Glutamatergic neuron (in vitro differentiated cells): Measurements from ENCODE around the gene FBXW9. TPM values are rescaled to one million over a fixed set of nuclear protein-coding genes. Genes with fewer than 3 reads are reported as not detected.
"Not testable (repeated sequence)": the region's sequence is repeated elsewhere in the genome, so short reads cannot be mapped to it uniquely, and the experiment has no call there.

Experiments used
- DNase-seq: peaks from one replicate; pipeline ENCODE4 v3.0.0; 2022
- H3K27ac Mint-ChIP-seq: one replicate; pipeline ENCODE4 v1.8.0; 2020; ENCODE audit warnings: mild to moderate bottlenecking, mixed read lengths, inconsistent platforms; ENCODE audit not compliant: unreplicated experiment
- H3K27me3 Mint-ChIP-seq: one replicate; pipeline ENCODE4 v1.8.0; 2020; ENCODE audit warnings: mild to moderate bottlenecking, moderate library complexity, mixed read lengths, inconsistent platforms; ENCODE audit not compliant: unreplicated experiment
- H3K36me3 Mint-ChIP-seq: one replicate; pipeline ENCODE4 v1.8.0; 2020; ENCODE audit warnings: mild to moderate bottlenecking, mixed read lengths, inconsistent platforms; ENCODE audit not compliant: unreplicated experiment
- H3K4me1 Mint-ChIP-seq: one replicate; pipeline ENCODE4 v1.8.0; 2020; ENCODE audit warnings: mild to moderate bottlenecking, low read depth, mixed read lengths, inconsistent platforms; ENCODE audit not compliant: unreplicated experiment
- H3K4me3 Mint-ChIP-seq: one replicate; pipeline ENCODE4 v1.8.0; 2020; ENCODE audit warnings: mild to moderate bottlenecking, mixed read lengths, inconsistent platforms; ENCODE audit not compliant: unreplicated experiment
- H3K9me3 Mint-ChIP-seq: one replicate; pipeline ENCODE4 v1.8.0; 2020; ENCODE audit warnings: mild to moderate bottlenecking, moderate library complexity, mixed read lengths, inconsistent platforms; ENCODE audit not compliant: unreplicated experiment
- total RNA-seq: library from RNA; stranded (reverse); fragmentation: NEBNext Ultra II Directional; extraction: Animal tissue kit (Norgen Biotek cat#: 25700); gene quantifications from one replicate; pipeline ENCODE4 v1.2.1, GENCODE V29; 2021; ENCODE audit not compliant: unreplicated experiment
- TF ChIP-seq, protein P1 (sequence below): fragments of 200-600 bp; sonication (generic); IDR thresholded peaks from one replicate; pipeline ENCODE4 v1.5.0; 2021; ENCODE audit not compliant: partially characterized antibody, unreplicated experiment

The FBXW9 gene
- total RNA-seq, 1 donor from 2014 or later, result 7.4 TPM

- Mint-ChIP-seq H3K9me3 (peaks cover 6% of the 10 kb centered on the region), H3K4me3 (peak within 1 kb of the TSS; percentile 94), H3K27me3 (peaks cover 13% of the 10 kb centered on the region), H3K4me1 (no peaks in the 10 kb centered on the region), H3K36me3 (peaks cover 3% of the 10 kb centered on the region), H3K27ac (peak within 1 kb of the TSS; percentile 64)
- peak; percentile 83 for DNase-seq
- TF ChIP-seq, protein P1, sequence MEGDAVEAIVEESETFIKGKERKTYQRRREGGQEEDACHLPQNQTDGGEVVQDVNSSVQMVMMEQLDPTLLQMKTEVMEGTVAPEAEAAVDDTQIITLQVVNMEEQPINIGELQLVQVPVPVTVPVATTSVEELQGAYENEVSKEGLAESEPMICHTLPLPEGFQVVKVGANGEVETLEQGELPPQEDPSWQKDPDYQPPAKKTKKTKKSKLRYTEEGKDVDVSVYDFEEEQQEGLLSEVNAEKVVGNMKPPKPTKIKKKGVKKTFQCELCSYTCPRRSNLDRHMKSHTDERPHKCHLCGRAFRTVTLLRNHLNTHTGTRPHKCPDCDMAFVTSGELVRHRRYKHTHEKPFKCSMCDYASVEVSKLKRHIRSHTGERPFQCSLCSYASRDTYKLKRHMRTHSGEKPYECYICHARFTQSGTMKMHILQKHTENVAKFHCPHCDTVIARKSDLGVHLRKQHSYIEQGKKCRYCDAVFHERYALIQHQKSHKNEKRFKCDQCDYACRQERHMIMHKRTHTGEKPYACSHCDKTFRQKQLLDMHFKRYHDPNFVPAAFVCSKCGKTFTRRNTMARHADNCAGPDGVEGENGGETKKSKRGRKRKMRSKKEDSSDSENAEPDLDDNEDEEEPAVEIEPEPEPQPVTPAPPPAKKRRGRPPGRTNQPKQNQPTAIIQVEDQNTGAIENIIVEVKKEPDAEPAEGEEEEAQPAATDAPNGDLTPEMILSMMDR, result no peak
Observed at GRCh38 chr19:12681074-12681987, 15.1 kb downstream of the FBXW9 start, which contains the start of gene DHPS. Gene DHPS (minus strand): TSS chr19:12681880. CDS start chr19:12681766, 114 bp downstream.

DNA sequence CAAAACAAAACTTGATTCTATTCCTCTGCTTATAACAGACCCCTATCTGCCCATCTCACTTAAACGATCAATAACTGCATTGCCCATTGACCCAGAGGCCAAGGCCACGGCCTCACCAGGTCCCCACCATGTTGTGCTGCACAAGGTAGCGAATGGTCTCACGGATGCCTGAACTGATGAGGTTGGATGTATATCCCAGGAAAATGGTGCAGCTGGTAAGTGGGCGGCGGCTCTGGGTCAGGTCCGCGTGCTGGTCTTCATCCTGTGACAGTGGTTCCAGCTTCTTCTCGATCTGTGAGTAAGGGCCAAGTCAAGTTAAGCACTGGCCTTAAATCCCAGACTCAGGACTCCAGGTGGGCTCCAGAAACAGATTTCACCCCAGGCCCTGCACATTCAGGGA lies 16.4 kb downstream of the FBXW9 start:
- Mint-ChIP-seq H3K4me3 (peak overlapping the region; percentile 61), H3K27me3 (peaks cover 11% of the 10 kb centered on the region), H3K9me3 (peaks cover 7% of the 10 kb centered on the region), H3K4me1 (no peaks in the 10 kb centered on the region), H3K36me3 (no peaks in the 10 kb centered on the region), H3K27ac (no peak overlapping the region)
- TF ChIP-seq, protein P1, result no peak
- no peak for DNase-seq

DNA sequence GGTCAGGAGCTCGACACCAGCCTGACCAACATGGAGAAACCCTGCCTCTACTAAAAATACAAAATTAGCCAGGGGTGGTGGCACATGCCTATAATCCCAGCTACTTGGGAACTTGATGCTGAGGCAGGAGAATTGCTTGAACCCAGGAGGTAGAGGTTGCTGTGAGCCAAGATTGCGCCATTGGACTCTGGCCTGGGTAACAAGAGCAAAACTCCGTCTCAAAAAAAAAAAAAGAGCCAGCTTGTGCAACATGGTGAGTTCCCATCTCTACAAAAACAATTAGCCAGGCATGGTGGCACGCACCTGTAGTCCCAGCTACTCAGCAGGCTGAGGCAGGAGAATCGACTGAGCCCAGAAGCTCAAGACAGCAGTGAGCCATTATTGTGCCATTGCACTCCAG lies 18.4 kb downstream of the FBXW9 start:
- not testable (repeated sequence) for H3K27me3 Mint-ChIP-seq, H3K9me3 Mint-ChIP-seq, H3K27ac Mint-ChIP-seq, H3K4me3 Mint-ChIP-seq, H3K4me1 Mint-ChIP-seq, H3K36me3 Mint-ChIP-seq, DNase-seq

GRCh38 chr19:12676928-12677327 lies 19.5 kb downstream of the FBXW9 start:
- TF ChIP-seq, protein P1, result no peak
- Mint-ChIP-seq H3K9me3 (peaks cover 11% of the 10 kb centered on the region), H3K36me3 (no peaks in the 10 kb centered on the region), H3K27ac (no peak overlapping the region), H3K4me1 (no peaks in the 10 kb centered on the region), H3K27me3 (peaks cover 12% of the 10 kb centered on the region), H3K4me3 (no peak overlapping the region)
- DNase-seq, result no peak

DNA sequence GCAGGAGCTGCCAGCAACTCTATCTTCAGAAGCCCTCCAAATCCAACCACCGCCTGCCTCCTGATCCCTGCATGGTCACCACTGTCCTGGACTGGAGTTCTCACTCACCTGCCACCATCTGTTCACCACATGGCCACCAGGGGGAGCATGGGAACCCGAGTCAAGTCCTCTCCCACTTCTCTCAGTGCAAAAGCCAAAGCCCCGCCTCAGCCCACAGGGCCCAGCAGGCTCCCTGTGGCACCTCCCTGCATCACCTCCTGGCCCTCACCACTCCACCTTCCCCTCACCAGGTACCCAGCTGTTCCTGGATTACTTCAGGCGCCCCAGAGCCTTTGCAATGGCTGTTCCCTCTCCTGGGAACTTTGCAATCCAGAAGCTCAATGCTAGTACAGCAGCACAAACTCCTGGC lies 20.0 kb downstream of the FBXW9 start:
- Mint-ChIP-seq H3K36me3 (no peaks in the 10 kb centered on the region), H3K27me3 (peaks cover 12% of the 10 kb centered on the region), H3K4me3 (no peak overlapping the region), H3K27ac (peak overlapping the region; percentile 68), H3K9me3 (peaks cover 11% of the 10 kb centered on the region), H3K4me1 (no peaks in the 10 kb centered on the region)
- peak; percentile 94 for DNase-seq
- TF ChIP-seq, protein P1, result peak; percentile 90
